ENCODE measurements around the gene CSRNP3.

CSRNP3 gene, protein sequence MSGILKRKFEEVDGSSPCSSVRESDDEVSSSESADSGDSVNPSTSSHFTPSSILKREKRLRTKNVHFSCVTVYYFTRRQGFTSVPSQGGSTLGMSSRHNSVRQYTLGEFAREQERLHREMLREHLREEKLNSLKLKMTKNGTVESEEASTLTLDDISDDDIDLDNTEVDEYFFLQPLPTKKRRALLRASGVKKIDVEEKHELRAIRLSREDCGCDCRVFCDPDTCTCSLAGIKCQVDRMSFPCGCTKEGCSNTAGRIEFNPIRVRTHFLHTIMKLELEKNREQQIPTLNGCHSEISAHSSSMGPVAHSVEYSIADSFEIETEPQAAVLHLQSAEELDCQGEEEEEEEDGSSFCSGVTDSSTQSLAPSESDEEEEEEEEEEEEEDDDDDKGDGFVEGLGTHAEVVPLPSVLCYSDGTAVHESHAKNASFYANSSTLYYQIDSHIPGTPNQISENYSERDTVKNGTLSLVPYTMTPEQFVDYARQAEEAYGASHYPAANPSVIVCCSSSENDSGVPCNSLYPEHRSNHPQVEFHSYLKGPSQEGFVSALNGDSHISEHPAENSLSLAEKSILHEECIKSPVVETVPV

DNA sequence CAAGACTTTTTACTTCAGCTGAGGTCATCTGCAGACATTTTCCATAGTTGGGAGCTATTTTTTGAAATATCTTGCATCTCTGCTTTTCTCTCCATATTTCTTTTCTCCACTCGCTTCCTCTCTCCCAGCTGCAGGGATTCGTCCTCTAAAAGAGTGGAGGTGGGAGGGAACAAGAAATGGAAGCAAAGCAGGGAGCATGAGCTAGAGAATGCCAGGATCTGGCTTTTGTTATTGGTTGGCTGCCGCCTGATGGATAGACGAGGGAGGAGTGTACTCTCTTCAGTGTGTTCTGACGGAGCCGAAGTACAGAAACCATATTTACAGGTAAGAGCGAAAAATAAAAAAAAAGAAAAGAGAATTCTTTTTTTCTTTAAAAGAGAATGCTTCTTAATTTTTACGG is at the start of gene CSRNP3:
Gene CSRNP3, plus strand, starts transcription at position 282 of the 400 bp plus-strand sequence. CDS start 125,368 bp downstream, outside the sequence.
- H3K4me3 ChIP-seq: peak within 1 kb of the TSS; percentile 34
- peaks cover 13% of the 10 kb centered on the region for H3K4me1 ChIP-seq
- H3K27me3 ChIP-seq (ENCODE audit: low read depth): no peaks in the 10 kb centered on the region
- no peaks in the 10 kb centered on the region for H3K36me3 ChIP-seq (replicated peaks)
- DNase-seq (ENCODE audit: low spot score in 2 of 2): peak; percentile 75 to 91
- in situ Hi-C loops (cut with MboI; ENCODE audit: low sequenced_read_pairs): no loop called here
- H3K9me3 ChIP-seq: no peaks in the 10 kb centered on the region

DNA sequence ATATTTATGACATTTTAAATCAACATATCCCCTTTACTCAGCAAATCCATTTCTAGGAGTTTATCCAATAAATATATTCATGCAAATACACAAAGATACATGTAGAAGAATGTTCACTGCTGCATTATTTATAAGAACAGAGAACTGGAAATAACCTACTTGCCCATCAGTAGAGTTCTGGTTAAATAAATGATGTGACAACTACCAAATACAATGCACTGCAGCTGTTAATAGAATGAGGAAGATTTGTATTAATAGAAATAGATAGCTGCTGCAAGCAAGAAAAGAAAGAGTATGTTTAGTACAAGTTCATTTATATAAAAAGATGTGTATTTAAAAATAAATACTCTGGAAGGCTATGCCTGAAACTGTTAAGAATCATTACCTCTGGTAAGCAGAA is 49.3 kb upstream of the CSRNP3 start:
- in situ Hi-C loops (cut with MboI; ENCODE audit: low sequenced_read_pairs): loop anchor here (25.0 kb wide), 1 partner anchor 267 kb away; no protein-coding TSS in a partner anchor
- H3K4me3 ChIP-seq: no peak overlapping the region
- DNase-seq (ENCODE audit: low spot score in 2 of 2): no peak
- no peaks in the 10 kb centered on the region for H3K9me3 ChIP-seq
- no peaks in the 10 kb centered on the region for H3K36me3 ChIP-seq (replicated peaks)
- H3K4me1 ChIP-seq: no peaks in the 10 kb centered on the region
- H3K27me3 ChIP-seq (ENCODE audit: low read depth): no peaks in the 10 kb centered on the region

DNA sequence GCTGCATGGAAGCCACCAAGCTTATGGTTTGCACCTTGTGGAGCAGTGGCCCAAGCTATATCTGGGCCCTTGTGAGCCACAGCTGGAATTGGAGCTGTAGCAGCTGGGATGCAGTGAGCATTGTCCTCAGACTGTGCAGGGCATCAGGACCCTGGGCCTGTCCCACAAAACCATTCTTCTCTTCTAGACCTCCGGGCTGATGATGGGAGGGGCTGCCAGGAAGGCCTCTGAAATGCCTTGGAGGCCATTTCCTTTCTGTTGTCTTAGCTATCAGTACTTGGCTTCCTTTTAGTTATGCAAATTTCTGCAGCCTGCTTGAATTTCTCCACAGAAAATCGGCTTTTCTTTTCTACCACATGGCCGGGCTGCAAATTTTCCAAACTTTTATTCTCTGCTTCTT is 46.4 kb upstream of the CSRNP3 start:
- no peaks in the 10 kb centered on the region for H3K4me1 ChIP-seq
- no peaks in the 10 kb centered on the region for H3K27me3 ChIP-seq (ENCODE audit: low read depth)
- in situ Hi-C loops (cut with MboI; ENCODE audit: low sequenced_read_pairs): loop anchor here (25.0 kb wide), 1 partner anchor 264 kb away; no protein-coding TSS in a partner anchor
- no peak for DNase-seq (ENCODE audit: low spot score in 2 of 2)
- H3K36me3 ChIP-seq (replicated peaks): no peaks in the 10 kb centered on the region
- no peaks in the 10 kb centered on the region for H3K9me3 ChIP-seq
- no peak overlapping the region for H3K4me3 ChIP-seq

DNA sequence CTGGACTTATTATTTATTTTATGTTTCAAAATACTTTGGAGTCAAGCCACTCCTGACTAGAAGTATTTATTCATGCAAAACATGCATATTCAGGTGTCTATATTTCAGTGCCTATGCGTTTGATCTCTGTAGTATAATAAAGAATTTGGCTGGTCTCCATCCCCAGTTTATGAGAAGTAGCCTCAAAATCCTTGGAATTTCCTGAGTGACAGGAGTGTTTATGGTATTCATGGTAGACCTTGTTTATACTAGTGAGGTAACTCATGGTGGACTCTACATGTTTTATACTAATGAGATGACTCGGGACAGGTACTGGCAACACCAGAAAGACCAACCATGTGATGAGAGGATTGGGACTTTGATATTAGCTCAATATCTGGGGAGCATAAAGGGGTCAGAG is 43.9 kb upstream of the CSRNP3 start:
- in situ Hi-C loops (cut with MboI; ENCODE audit: low sequenced_read_pairs): no loop called here
- H3K9me3 ChIP-seq: no peaks in the 10 kb centered on the region
- H3K4me1 ChIP-seq: no peaks in the 10 kb centered on the region
- no peak for DNase-seq (ENCODE audit: low spot score in 2 of 2)
- no peak overlapping the region for H3K4me3 ChIP-seq
- H3K27me3 ChIP-seq (ENCODE audit: low read depth): no peaks in the 10 kb centered on the region
- H3K36me3 ChIP-seq (replicated peaks): no peaks in the 10 kb centered on the region

DNA sequence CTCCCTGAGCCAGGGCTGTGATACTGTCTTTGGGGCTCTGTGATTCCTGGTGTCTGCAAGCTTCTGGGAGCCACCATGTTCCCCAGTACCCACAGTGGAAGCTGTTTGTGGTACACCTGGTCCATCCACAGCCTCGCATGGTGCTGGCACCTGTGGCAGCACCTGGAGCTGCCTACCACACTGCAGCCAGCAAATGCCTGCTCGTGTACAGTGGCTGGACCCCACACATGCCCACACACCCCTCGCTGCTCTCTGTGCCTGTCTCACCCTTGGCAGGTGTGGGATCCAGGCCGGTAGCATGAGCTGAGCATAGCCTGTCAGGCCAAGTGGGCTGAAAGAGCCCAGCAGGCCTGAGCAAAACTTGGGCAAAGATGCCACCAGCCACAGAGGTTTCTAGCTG is 41.8 kb upstream of the CSRNP3 start:
- in situ Hi-C loops (cut with MboI; ENCODE audit: low sequenced_read_pairs): no loop called here
- H3K4me3 ChIP-seq: no peak overlapping the region
- peaks cover 17% of the 10 kb centered on the region for H3K4me1 ChIP-seq
- no peaks in the 10 kb centered on the region for H3K9me3 ChIP-seq
- H3K36me3 ChIP-seq (replicated peaks): no peaks in the 10 kb centered on the region
- DNase-seq (ENCODE audit: low spot score in 2 of 2): no peak
- H3K27me3 ChIP-seq (ENCODE audit: low read depth): no peaks in the 10 kb centered on the region

DNA sequence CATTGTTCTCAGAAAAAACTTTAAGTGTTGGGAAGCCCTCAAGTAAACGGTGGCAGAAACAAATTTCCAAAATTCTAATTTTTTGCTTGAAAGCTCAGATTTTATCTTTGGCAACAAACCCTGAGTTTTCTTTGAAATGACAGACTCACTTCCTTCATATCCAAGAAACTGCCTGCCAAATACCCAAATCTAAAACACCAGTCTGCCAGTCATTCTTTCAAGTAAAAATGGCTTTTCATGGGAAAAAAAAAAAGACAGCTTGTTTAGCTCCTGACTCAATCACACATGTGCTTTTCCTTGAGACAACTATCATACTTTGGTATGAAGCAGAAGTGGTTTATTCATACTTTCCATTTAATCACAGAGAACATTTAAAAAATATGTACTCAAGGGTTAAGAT is 40.6 kb upstream of the CSRNP3 start:
- DNase-seq (ENCODE audit: low spot score in 2 of 2): no peak
- Histone ChIP-seq H3K36me3 (replicated peaks) (no peaks in the 10 kb centered on the region), H3K4me3 (no peak overlapping the region), H3K27me3 (ENCODE audit: low read depth) (no peaks in the 10 kb centered on the region), H3K4me1 (peaks cover 17% of the 10 kb centered on the region), H3K9me3 (no peaks in the 10 kb centered on the region)
- in situ Hi-C loops (cut with MboI; ENCODE audit: low sequenced_read_pairs): no loop called here

DNA sequence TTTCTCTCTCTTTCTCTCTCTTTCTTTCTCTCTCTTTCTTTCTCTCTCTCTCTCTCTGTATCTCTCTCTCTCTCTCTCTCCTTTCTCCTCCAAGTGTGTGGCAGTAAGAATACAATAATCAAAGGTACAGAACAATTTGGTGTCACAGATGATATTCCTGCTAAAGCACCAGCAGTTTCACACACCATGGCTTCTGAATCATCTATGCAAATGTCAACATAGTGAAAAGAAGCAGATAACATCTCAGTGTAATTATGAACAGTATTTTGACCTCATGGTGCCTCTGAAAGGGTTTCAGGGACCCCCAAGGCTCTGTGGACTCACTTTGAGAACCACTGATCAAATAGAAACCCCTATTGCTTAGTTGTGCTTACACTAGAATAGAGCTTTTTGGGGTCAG is 38.5 kb upstream of the CSRNP3 start:
- peaks cover 36% of the 10 kb centered on the region for H3K4me1 ChIP-seq
- in situ Hi-C loops (cut with MboI; ENCODE audit: low sequenced_read_pairs): no loop called here
- H3K27me3 ChIP-seq (ENCODE audit: low read depth): no peaks in the 10 kb centered on the region
- no peaks in the 10 kb centered on the region for H3K36me3 ChIP-seq (replicated peaks)
- H3K9me3 ChIP-seq: no peaks in the 10 kb centered on the region
- H3K4me3 ChIP-seq: no peak overlapping the region
- no peak for DNase-seq (ENCODE audit: low spot score in 2 of 2)

DNA sequence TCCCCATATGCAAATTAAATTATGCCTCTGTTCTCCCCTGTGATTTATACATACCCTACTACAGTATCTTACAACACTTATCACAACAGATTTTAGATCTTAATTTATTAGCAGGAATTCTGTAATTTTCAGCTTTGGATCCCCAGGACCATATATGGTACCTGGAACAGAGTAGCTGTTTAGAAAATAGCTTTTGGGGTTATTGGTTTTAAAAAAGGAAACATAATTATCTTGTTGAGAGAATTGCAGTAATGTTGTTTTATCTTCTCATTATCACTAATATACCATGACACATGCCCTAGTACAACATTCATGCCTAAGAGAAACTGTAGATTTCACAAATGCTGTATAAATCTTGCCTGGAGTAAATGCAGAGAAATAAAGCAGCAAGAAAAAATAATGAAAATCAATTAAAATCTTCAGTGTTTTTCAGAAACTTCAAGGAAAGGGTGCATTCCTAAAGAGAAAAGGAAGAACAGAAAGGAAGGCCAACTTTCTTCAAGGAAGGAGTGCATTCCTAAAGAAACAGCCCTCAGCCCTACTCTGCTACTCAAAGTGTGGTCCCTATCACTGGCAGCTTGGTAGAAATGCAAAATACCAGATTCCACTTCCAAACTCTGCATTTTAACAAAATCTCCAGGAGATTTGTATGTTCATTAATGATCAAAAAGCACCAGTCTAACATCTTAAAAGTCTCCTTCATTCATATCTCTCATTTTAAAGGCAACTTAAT is 37.1 kb upstream of the CSRNP3 start:
- in situ Hi-C loops (cut with MboI; ENCODE audit: low sequenced_read_pairs): no loop called here
- H3K4me1 ChIP-seq: peaks cover 38% of the 10 kb centered on the region
- DNase-seq (ENCODE audit: low spot score in 2 of 2): no peak

DNA sequence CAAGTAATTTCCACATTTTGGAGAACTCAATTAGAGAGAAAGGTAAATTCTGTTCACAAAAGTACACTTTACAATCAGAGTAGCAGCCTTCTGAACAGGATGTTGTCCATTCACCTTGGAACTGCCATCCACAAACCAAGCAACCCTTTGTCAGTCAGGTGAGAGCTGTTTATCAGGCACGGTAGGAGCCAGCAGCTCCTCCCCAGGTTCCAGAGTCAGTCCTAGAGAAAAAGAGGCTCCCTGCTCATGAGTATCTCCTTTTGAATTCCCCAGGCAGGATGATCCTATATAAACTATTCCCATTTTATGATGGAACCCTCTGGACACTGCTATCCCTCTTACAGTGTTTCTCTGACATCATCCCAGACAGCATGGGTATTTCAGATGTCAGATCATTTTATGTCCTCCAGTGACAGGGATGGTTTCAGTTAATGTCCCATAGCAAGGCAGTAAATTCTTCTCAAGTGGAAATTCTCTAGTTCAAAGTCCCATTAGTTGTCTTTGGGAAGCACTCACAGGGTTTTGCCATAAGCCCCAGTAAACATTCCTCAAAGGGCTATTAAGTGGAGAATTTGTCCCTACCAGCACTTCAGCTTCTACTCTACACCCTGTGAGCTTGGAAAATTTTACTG is 34.5 kb upstream of the CSRNP3 start:
- Histone ChIP-seq H3K36me3 (replicated peaks) (no peaks in the 10 kb centered on the region), H3K9me3 (no peaks in the 10 kb centered on the region), H3K4me3 (no peak overlapping the region), H3K4me1 (peaks cover 45% of the 10 kb centered on the region), H3K27me3 (ENCODE audit: low read depth) (no peaks in the 10 kb centered on the region)
- DNase-seq (ENCODE audit: low spot score in 2 of 2): no peak
- in situ Hi-C loops (cut with MboI; ENCODE audit: low sequenced_read_pairs): no loop called here

More for the DNA sequence above, 37.1 kb upstream of the CSRNP3 start:
- Histone ChIP-seq H3K9me3 (no peaks in the 10 kb centered on the region), H3K36me3 (replicated peaks) (no peaks in the 10 kb centered on the region), H3K27me3 (ENCODE audit: low read depth) (no peaks in the 10 kb centered on the region), H3K4me3 (no peak overlapping the region)

DNA sequence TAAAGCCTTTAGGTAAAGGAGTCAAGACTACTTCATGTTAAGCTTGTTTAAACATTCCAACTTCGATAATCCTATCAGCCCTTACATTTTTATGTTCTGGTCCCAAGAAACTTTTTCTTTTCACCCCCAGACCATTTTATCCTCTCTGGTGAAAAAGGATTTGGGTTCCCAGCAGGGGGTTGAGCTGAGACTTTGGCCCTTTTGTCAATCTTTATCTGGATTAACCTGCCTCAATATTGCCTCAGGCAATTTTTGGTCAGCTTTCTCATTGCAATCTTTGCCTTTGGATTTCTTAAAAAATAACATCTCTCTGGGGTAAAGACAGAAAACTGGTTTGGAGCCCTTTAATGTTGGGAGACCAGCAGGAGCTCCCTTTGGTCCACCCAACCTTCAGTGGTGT is 33.9 kb upstream of the CSRNP3 start:
- Histone ChIP-seq H3K27me3 (ENCODE audit: low read depth) (no peaks in the 10 kb centered on the region), H3K4me3 (no peak overlapping the region), H3K36me3 (replicated peaks) (no peaks in the 10 kb centered on the region), H3K4me1 (peaks cover 49% of the 10 kb centered on the region), H3K9me3 (no peaks in the 10 kb centered on the region)
- DNase-seq (ENCODE audit: low spot score in 2 of 2): peak; percentile 77 to 87
- in situ Hi-C loops (cut with MboI; ENCODE audit: low sequenced_read_pairs): no loop called here

DNA sequence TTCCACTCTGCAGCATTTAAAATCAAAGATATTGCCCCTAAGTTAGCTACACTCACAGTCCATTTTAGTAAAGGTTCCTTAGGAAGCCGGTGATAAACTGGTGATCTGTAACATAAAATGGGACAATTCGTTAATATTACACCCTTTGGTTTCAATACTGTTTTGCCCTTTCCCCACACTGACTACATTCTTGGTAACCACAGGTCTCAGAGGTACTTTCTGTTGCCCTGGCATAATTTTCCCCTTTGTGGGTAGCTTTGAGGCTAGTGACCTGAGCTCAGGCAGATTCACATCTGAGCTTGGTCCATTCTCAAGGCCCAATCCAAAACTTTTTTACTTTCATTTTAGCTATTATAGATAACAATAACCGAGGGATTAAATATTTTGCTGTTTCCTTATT is 32.9 kb upstream of the CSRNP3 start:
- Histone ChIP-seq H3K4me1 (peaks cover 47% of the 10 kb centered on the region), H3K9me3 (no peaks in the 10 kb centered on the region), H3K4me3 (no peak overlapping the region), H3K36me3 (replicated peaks) (no peaks in the 10 kb centered on the region), H3K27me3 (ENCODE audit: low read depth) (no peaks in the 10 kb centered on the region)
- DNase-seq (ENCODE audit: low spot score in 2 of 2): no peak
- in situ Hi-C loops (cut with MboI; ENCODE audit: low sequenced_read_pairs): no loop called here

DNA sequence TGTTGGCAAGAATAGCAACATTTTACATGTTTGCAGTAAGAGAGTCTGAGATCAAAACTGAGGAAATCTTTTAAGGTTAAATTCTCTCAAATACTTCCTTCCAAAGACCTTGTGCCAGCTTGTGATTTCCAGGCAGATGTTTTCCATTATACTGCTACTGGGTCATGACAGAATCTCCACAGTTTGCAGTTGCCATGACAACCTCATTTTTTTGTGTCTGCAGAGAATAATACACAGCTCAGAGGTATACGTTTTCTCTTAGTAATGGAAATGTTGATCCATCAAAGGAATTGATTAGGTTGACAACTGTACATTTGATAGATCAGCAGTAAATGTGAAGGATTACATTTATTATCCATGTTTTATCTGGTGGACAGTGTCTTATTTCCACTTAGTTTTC is 29.1 kb upstream of the CSRNP3 start:
- Histone ChIP-seq H3K27me3 (ENCODE audit: low read depth) (no peaks in the 10 kb centered on the region), H3K9me3 (no peaks in the 10 kb centered on the region), H3K4me3 (no peak overlapping the region), H3K4me1 (peaks cover 23% of the 10 kb centered on the region), H3K36me3 (replicated peaks) (no peaks in the 10 kb centered on the region)
- DNase-seq (ENCODE audit: low spot score in 2 of 2): peak; percentile 70 to 81
- in situ Hi-C loops (cut with MboI; ENCODE audit: low sequenced_read_pairs): no loop called here

DNA sequence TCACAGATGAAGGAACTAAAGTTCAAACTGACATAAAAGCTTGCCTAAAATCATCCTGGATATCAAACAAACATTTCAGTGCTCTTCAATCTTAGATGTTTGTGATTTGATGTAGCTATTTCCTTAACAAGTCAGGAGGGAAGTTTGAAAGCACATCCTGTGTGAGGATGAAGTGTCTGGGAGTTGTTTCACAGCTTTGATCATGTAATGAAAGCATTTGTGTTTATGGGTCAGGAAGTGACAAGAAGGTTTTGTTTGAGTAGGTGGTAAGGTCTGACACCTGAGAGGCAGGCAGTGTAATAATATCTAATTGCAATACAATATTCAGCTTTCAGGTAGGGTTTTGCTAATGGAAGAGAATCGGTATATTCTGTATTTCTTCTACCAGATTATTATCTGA is 26.0 kb upstream of the CSRNP3 start:
- Histone ChIP-seq H3K4me1 (peaks cover 11% of the 10 kb centered on the region), H3K36me3 (replicated peaks) (no peaks in the 10 kb centered on the region), H3K4me3 (no peak overlapping the region), H3K27me3 (ENCODE audit: low read depth) (no peaks in the 10 kb centered on the region), H3K9me3 (no peaks in the 10 kb centered on the region)
- no peak for DNase-seq (ENCODE audit: low spot score in 2 of 2)
- in situ Hi-C loops (cut with MboI; ENCODE audit: low sequenced_read_pairs): no loop called here
